HG03135 (cell line): ENCODE results near the gene VSTM1.
"Not testable (repeated sequence)": the region's sequence is repeated elsewhere in the genome, so short reads cannot be mapped to it uniquely, and the experiment has no call there.

Experiments used
- ATAC-seq: cut with Tn5 transposase; IDR thresholded peaks from one replicate; pipeline ENCODE4 v1.9.1; 2021; ENCODE audit warnings: mild to moderate bottlenecking, moderate library complexity; ENCODE audit not compliant: unreplicated experiment

Gene VSTM1

GRCh38 chr19:54063350-54064116 is at the start of gene VSTM1:
Gene VSTM1 (minus strand): TSS chr19:54063897. CDS start chr19:54063777, 120 bp downstream.
- ATAC-seq: no peak

- ATAC-seq: no peak
Measured at GRCh38 chr19:54109651-54110050, 46.0 kb upstream of the VSTM1 start.

- ATAC-seq: no peak
Measured at GRCh38 chr19:54108496-54108895, 44.8 kb upstream of the VSTM1 start.

DNA sequence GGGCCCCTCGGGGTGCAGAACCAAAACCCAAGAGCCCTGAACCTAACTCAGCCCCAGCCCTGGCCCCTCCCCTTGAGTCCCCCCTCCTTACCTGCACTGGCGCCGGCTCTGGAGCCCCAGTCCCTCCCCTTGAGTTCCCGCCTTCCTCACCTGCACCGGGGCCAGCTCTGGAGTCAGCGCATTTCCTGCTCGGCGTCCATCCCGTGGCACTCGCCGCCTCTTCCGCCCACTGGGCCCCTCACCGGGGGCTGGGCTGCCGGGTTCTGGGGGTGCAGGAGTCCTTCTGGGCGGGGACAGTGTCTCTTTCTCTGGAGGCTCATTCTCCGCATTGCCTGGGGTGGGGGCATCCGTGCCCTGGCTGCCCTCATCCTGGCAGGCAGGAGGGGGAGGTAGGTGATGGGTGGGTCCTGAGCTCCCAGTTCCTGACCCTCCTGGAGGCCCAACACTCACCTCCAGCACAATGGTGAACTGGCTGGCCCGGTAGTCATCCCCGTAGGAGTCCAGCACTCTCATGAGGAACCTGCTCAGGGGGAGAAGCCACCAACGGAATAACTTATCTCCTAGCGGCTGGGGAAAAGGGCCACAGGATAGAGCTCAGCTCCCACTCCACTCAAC is 44.3 kb upstream of the VSTM1 start:
- no peak for ATAC-seq

- no peak for ATAC-seq
Measured at GRCh38 chr19:54106716-54107115, 43.0 kb upstream of the VSTM1 start.

- ATAC-seq: no peak
Measured at GRCh38 chr19:54105796-54106195, 42.1 kb upstream of the VSTM1 start.

DNA sequence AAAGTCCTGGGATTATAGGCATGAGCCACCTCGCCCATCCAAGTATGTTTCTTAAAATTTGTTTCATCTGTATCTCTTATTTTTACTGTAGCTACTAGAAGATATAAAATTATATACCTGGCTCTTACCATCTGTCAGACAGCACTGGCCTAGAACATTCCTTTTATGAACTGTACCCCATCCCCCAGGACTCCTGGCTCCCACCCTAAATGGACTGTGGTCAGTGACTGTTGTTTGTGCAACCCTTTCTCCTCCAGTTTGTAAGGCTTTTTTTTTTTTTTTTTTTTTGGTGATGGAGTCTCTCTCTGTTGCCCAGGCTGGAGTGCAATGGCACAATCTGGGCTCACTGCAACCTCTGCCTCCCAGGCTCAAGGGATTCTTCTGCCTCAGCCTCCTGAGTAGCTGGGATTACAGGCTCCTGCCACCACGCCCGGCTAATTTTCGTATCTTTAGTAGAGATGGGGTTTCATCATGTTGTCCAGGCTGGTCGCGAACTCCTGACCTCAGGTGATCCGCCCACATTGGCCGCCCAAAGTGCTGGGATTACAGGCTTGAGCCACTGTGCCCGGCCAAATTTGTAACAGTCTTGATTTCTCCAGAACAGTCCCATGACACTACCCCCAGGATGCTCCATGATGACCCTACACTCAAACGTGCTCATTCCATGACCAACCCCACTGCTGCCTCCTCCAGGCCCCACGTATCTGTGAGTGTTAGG is 41.5 kb upstream of the VSTM1 start:
- no peak for ATAC-seq

- ATAC-seq: peak; percentile 91
Measured at GRCh38 chr19:54102421-54103169, 38.9 kb upstream of the VSTM1 start, which contains the start of gene NDUFA3. Gene NDUFA3 (plus strand): TSS chr19:54102855. CDS start chr19:54102879, 24 bp downstream.

- no peak for ATAC-seq
Measured at GRCh38 chr19:54100561-54100960, 36.9 kb upstream of the VSTM1 start, which contains the start of gene OSCAR. Gene OSCAR (minus strand): TSS chr19:54100803. CDS start chr19:54100792, 11 bp downstream.

- ATAC-seq: not testable (repeated sequence)
Measured at GRCh38 chr19:54099903-54100255, 36.2 kb upstream of the VSTM1 start.

DNA sequence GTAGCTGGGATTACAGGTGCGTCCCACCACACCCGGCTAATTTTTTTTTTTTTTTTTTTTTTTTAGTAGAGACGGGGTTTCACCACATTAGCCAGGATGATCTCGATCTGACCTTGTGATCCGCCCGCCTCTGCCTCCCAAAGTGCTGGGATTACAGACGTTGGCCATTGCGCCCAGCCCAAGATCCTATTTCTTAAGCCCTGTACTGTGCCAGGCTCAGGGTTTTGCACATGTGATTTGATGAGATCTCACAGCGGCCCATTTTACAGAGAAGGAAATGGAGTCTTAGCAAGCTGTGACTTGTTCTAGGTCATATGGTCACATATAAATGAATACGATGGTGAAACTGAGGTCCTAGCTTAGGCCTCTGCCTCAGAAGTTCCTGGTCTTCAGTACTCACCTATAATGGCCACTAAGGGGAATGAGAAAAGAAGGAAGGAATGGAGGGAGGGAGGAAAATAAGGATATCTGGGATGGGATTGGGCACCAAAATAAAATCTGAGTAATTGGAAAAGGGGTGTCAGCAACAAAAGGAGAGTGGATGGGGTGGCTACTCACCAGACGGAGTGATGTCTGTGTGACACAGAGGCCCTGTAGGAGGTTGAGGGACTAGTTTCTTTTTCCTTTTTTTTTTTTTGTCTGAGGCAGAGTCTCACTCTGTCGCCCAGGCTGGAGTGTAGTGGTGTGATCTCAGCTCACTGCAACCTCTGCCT is 35.6 kb upstream of the VSTM1 start:
- no peak for ATAC-seq

DNA sequence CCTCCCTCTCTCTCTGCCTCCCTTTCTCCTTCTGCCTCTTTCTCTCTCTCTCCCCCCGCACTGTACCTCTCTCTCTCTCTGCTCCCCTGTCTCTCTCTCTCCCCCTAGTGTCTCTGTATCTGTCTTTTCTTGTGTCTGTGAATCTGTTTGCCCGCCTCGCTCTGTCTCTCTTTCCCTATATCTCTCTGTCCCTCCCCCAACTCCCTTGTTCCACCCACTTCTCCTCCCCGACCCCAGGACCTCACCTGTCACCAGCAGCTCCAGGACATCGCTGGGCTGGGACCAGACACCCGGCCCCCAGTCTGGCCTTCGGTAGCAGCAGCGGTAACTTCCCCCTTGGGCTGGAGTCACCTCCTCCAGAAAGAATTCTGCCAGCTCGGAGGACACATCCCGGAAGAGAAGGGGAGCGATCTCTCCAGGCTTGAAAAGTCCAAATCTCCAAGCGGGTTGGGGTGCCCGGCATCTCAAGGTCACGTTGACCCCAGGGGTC is 33.0 kb upstream of the VSTM1 start:
- ATAC-seq: no peak

DNA sequence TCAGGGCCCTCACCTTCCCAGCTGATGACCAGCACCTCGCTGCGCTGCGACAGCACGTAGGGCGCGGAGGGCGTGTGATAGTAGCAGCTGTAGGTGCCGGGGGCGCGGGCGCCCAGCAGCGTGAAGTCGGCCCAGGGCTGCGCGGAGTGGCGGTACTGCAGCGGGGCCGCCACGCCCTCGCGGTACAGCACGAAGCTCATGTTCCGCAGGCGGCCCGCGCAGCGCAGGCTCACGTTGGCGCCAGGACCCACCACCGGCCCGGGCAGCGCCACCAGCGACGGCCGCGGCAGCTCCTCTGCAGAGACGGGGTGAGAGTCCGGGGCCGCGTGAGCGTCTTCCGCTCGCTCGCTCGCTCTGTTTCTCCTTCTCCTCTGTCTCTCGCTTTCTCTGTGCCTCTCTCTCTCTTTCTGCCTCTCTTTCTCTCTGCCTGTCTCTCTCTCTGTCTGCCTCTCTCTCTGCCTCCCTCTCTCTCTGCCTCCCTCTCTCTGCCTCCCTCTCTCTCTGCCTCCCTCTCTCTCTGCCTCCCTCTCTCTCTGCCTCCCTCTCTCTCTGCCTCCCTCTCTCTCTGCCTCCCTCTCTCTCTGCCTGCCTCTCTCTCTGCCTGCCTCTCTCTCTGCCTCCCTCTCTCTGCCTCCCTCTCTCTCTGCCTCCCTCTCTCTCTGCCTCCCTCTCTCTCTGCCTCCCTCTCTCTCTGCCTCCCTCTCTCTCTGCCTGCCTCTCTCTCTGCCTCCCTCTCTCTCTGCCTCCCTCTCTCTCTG is 32.3 kb upstream of the VSTM1 start:
- ATAC-seq: not testable (repeated sequence)

DNA sequence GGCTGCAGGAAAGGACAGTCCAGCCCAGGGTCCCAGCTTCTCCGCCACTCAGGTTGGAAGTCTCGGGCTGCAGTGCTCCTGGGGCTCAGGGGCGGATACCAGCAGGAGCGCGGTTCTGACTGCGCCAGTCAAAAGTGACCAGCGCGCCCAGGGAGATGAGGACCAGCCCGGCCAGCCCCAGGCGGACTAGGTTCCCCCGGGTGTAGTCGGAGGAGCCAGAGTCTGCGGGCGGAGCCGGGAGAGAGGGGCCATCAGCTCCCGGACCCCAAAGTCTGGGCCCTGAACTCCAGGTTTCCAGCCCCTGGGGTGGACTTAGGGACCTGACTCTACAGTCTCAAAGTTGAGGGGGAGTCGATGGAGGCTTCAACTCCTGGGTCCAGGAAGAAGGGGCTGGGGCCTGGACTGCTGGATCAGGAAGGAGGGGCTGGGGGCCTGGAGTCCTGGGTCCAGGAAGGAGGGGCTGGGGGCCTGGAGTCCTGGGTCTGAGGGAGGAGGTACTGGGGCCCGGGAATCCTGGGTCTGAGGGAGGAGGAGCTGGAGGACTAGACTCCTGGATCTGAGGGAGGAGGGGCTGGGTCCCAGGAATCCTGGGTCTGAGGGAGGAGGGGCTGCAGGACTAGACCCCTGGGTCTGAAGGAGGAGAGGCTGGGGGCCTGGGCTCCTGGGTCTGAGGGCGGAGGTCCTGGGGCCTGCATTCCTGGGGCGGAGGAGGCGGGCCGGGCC is 31.6 kb upstream of the VSTM1 start:
- no peak for ATAC-seq

- no peak for ATAC-seq
Measured at GRCh38 chr19:54094426-54095000, 30.8 kb upstream of the VSTM1 start.

DNA sequence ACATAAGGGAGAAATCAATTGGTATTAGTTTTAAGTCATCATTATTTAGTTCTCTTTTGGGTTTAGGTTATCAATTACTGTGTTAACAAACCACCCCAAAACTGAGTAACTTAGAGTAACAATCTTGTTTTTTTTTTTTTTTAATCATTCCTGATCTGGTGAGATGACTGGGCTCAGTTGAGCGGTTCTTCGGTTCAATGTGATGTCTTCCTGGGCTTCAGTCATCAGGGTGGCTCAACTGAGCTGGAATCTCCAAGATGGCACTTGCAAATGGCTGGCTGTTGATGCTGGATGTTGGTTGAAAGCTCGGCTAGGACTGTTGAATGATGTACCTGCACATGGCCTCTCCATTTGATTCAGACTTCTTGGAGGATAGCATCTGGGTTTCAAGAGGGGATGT is 20.7 kb upstream of the VSTM1 start:
- no peak for ATAC-seq

- ATAC-seq: no peak
Measured at GRCh38 chr19:54081032-54081431, 17.3 kb upstream of the VSTM1 start, which contains the start of gene TARM1. Gene TARM1 (minus strand): TSS chr19:54081365. CDS start chr19:54081340, 25 bp downstream.

DNA sequence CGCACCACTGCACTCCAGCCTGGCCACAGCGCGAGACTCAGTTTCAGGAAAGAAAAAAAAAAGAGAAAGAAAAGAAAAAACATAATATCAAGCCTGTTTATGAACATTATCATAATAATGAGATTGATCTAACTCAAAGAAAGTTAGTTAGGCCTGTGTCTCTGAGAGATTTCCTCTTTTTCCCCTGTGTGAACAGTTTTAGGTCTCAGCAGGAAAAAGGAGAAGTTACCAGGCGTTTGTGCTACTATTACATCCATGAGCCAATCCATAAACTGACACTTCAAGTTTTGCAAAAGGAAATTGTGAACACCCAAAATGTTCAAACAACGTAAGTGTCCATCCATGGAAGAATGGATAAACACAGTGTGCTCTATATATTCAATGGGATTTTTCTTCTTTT is 13.6 kb upstream of the VSTM1 start:
- ATAC-seq: no peak
